CD4-positive, alpha-beta T cell (primary cell): ENCODE data around the gene DLGAP3. TPM values are rescaled to one million over a fixed set of nuclear protein-coding genes. Genes with fewer than 3 reads are reported as not detected.
A peak's percentile ranks its signal among the peaks of the same experiment; 100 is the strongest.

Experiments used
- ATAC-seq: fragments of 200-7000 bp; cut with Tn5 transposase; one replicate; pipeline ENCODE4 v1.10.0; 2022; ENCODE audit warnings: mild to moderate bottlenecking; ENCODE audit not compliant: poor library complexity
- CTCF ChIA-PET: fragments of 350-600 bp; sonication (Branson Sonifier 250); formaldehyde crosslinking; loops from one replicate; lab custom pipeline; 2021; ENCODE audit warnings: antibody characterized with exemption, inconsistent platforms; lab: Charles Lee
- POLR2A ChIA-PET: fragments of 350-600 bp; sonication (Branson Sonifier 250); formaldehyde crosslinking; loops from one replicate; lab custom pipeline; 2021; ENCODE audit warnings: antibody characterized with exemption, inconsistent platforms; lab: Charles Lee
- DNase-seq, 14 experiments: peaks; one replicate each; pipeline ENCODE4 v3.0.0-alpha.2; 2013 to 2020; ENCODE audit warnings: mixed read lengths in 2 of 14
- H3K27ac ChIP-seq, 2 donors: one replicate each; pipeline versions ENCODE4 v1.5.1 to v1.7.0; 2013; ENCODE audit warnings: low read length in 2 of 2, low read depth in 1 of 2, mild to moderate bottlenecking in 1 of 2
- H3K27me3 ChIP-seq, 2 experiments: 1 replicate in 1 of 2; 2 replicates in 1 of 2; pipeline versions ENCODE4 v1.6.1 to v1.7.0; 2013; ENCODE audit warnings: low read length in 2 of 2, control low read depth in 1 of 2, mild to moderate bottlenecking in 1 of 2, moderate library complexity in 1 of 2; ENCODE audit not compliant: insufficient read depth in 2 of 2, control insufficient read depth in 1 of 2
- H3K36me3 ChIP-seq: one replicate; pipeline ENCODE4 v1.6.1; 2013; ENCODE audit warnings: low read length, control low read depth; ENCODE audit not compliant: insufficient read depth
- H3K4me1 ChIP-seq: one replicate; pipeline ENCODE4 v1.6.1; 2013; ENCODE audit warnings: low read length, control low read depth; ENCODE audit not compliant: insufficient read depth
- H3K4me3 ChIP-seq: one replicate; pipeline ENCODE4 v1.5.1; 2013; ENCODE audit warnings: mild to moderate bottlenecking, low read length, moderate library complexity
- H3K9me3 ChIP-seq, 2 experiments: 1 replicate in 1 of 2; 2 replicates in 1 of 2; pipeline versions ENCODE4 v1.6.1 to v1.7.0; 2013; ENCODE audit warnings: low read length in 2 of 2, mild to moderate bottlenecking in 2 of 2, control low read depth in 1 of 2, moderate library complexity in 1 of 2; ENCODE audit not compliant: control insufficient read depth in 1 of 2, insufficient read depth in 1 of 2
- H3K27ac Mint-ChIP-seq: one replicate; pipeline ENCODE4 v1.8.0; 2020; ENCODE audit warnings: mixed read lengths
- H3K27me3 Mint-ChIP-seq: one replicate; pipeline ENCODE4 v1.8.0; 2021; ENCODE audit warnings: mixed read lengths
- H3K36me3 Mint-ChIP-seq: one replicate; pipeline ENCODE4 v1.8.0; 2021; ENCODE audit warnings: low read depth, mixed read lengths
- H3K4me1 Mint-ChIP-seq: one replicate; pipeline ENCODE4 v1.8.0; 2021; ENCODE audit warnings: low read depth, mixed read lengths
- H3K4me3 Mint-ChIP-seq: one replicate; pipeline ENCODE4 v1.8.0; 2020; ENCODE audit warnings: mild to moderate bottlenecking, mixed read lengths
- H3K9me3 Mint-ChIP-seq: one replicate; pipeline ENCODE4 v1.8.0; 2020; ENCODE audit warnings: mixed read lengths
- CTCF ChIP-seq: fragments of 200-600 bp; IDR thresholded peaks from one replicate; pipeline ENCODE4 v1.8.0; 2022; ENCODE audit warnings: antibody characterized with exemption, mild to moderate bottlenecking
- intact Hi-C, 2 experiments: fragments of 100-400 bp; cut with DNase I in 1 of 2; cut with micrococcal nuclease in 1 of 2; formaldehyde crosslinking; loops; one replicate each; pipeline versions ENCODE4 v1.15.1 to v1.9.0; 2023 to 2025; cut with DNase I, micrococcal nuclease
- total RNA-seq, 174 experiments: library from RNA in 2 of 174; stranded (reverse) in 2 of 174; gene quantifications; one replicate each; pipeline ENCODE4 v1.2.3 and lab custom pipeline; 2021 to 2026

DLGAP3 gene
- total RNA-seq, 2 experiments from 2014 or later = 0.34 to 0.44 TPM

- no peaks in the 10 kb centered on the region for H3K36me3 ChIP-seq
- intact Hi-C loops = no loop called here
- DNase-seq (no peak), ATAC-seq (no peak)
- H3K4me1 Mint-ChIP-seq = peaks cover 11% of the 10 kb centered on the region
- H3K4me3 ChIP-seq = no peak overlapping the region
- no peaks in the 10 kb centered on the region for H3K9me3 Mint-ChIP-seq
- no peaks in the 10 kb centered on the region for H3K36me3 Mint-ChIP-seq
- H3K9me3 ChIP-seq = peaks cover 0 to 19% of the 10 kb centered on the region in 2 experiments
- H3K27ac Mint-ChIP-seq = no peak overlapping the region
- TF ChIP-seq CTCF = no peak
- H3K27ac ChIP-seq = no peak overlapping the region
- H3K4me1 ChIP-seq = peaks cover 16% of the 10 kb centered on the region
- peaks cover 87% of the 10 kb centered on the region for H3K27me3 Mint-ChIP-seq
- CTCF ChIA-PET = no interaction called here
- H3K4me3 Mint-ChIP-seq = no peak overlapping the region
- POLR2A ChIA-PET = no interaction called here
- H3K27me3 ChIP-seq = peaks cover 59 to 74% of the 10 kb centered on the region in 2 experiments
Measured at GRCh38 chr1:34925730-34926129, 3.7 kb downstream of the DLGAP3 start.

GRCh38 chr1:34924759-34925555 lies 4.5 kb downstream of the DLGAP3 start:
- Histone ChIP-seq H3K9me3 (peaks cover 0 to 18% of the 10 kb centered on the region in 2 experiments), H3K27me3 (peaks cover 57 to 73% of the 10 kb centered on the region in 2 experiments), H3K4me1 (peaks cover 12% of the 10 kb centered on the region), H3K36me3 (no peaks in the 10 kb centered on the region), H3K27ac (no peak overlapping the region), H3K4me3 (no peak overlapping the region)
- Mint-ChIP-seq H3K36me3 (no peaks in the 10 kb centered on the region), H3K4me1 (peaks cover 11% of the 10 kb centered on the region), H3K27ac (no peak overlapping the region), H3K4me3 (no peak overlapping the region), H3K9me3 (no peaks in the 10 kb centered on the region), H3K27me3 (peaks cover 91% of the 10 kb centered on the region)
- ChIA-PET CTCF (no interaction called here), POLR2A (no interaction called here)
- TF ChIP-seq CTCF = no peak
- ATAC-seq = peak; percentile 64
- intact Hi-C loops = no loop called here
- DNase-seq = peak in 13 of 14 experiments; percentile 16 to 69 (median 40)

GRCh38 chr1:34923490-34923889 lies 6.0 kb downstream of the DLGAP3 start:
- peaks cover 0 to 15% of the 10 kb centered on the region in 2 experiments for H3K9me3 ChIP-seq
- H3K4me3 Mint-ChIP-seq = no peak overlapping the region
- intact Hi-C loops = no loop called here
- H3K9me3 Mint-ChIP-seq = no peaks in the 10 kb centered on the region
- H3K4me3 ChIP-seq = no peak overlapping the region
- H3K36me3 Mint-ChIP-seq = no peaks in the 10 kb centered on the region
- CTCF ChIA-PET = no interaction called here
- H3K27me3 Mint-ChIP-seq = peaks cover 94% of the 10 kb centered on the region
- no peaks in the 10 kb centered on the region for H3K36me3 ChIP-seq
- DNase-seq = no peak
- H3K27ac ChIP-seq = no peak overlapping the region
- ATAC-seq = no peak
- H3K4me1 ChIP-seq = peaks cover 11% of the 10 kb centered on the region
- POLR2A ChIA-PET = no interaction called here
- TF ChIP-seq CTCF = no peak
- no peak overlapping the region for H3K27ac Mint-ChIP-seq
- H3K27me3 ChIP-seq = peaks cover 63 to 64% of the 10 kb centered on the region in 2 experiments
- peaks cover 6% of the 10 kb centered on the region for H3K4me1 Mint-ChIP-seq
